ENCODE data around the gene KPNA1.

The KPNA1 gene

GRCh38 chr3:122481390-122481789 lies 33.3 kb downstream of the KPNA1 start:
- DNase-seq = no peak
- Histone ChIP-seq H3K27me3 (no peaks in the 10 kb centered on the region), H3K4me1 (no peaks in the 10 kb centered on the region), H3K4me3 (ENCODE audit: low read depth, low read length) (no peak overlapping the region), H3K9me3 (no peaks in the 10 kb centered on the region), H3K36me3 (no peaks in the 10 kb centered on the region)
- no peak for TF ChIP-seq CTCF (IDR thresholded peaks at IDR 0.05; ENCODE audit: low read depth, low read length)

- H3K9me3 ChIP-seq = no peaks in the 10 kb centered on the region
- no peaks in the 10 kb centered on the region for H3K27me3 ChIP-seq
- DNase-seq = no peak
- no peak overlapping the region for H3K4me3 ChIP-seq (ENCODE audit: low read depth, low read length)
- no peaks in the 10 kb centered on the region for H3K4me1 ChIP-seq
- no peaks in the 10 kb centered on the region for H3K36me3 ChIP-seq
- TF ChIP-seq CTCF (IDR thresholded peaks at IDR 0.05; ENCODE audit: low read depth, low read length) = no peak
Observed at GRCh38 chr3:122476532-122476931, 38.2 kb downstream of the KPNA1 start.

- DNase-seq = no peak
- TF ChIP-seq CTCF (IDR thresholded peaks at IDR 0.05; ENCODE audit: low read depth, low read length) = no peak
Observed at GRCh38 chr3:122475316-122475715, 39.4 kb downstream of the KPNA1 start.

GRCh38 chr3:122469659-122470058 lies 45.1 kb downstream of the KPNA1 start:
- Histone ChIP-seq H3K4me3 (ENCODE audit: low read depth, low read length) (no peak overlapping the region), H3K27me3 (no peaks in the 10 kb centered on the region), H3K36me3 (peaks cover 21% of the 10 kb centered on the region), H3K9me3 (no peaks in the 10 kb centered on the region), H3K4me1 (no peaks in the 10 kb centered on the region)
- DNase-seq = no peak
- no peak for TF ChIP-seq CTCF (IDR thresholded peaks at IDR 0.05; ENCODE audit: low read depth, low read length)

More at GRCh38 chr3:122475316-122475715, 39.4 kb downstream of the KPNA1 start:
- H3K4me3 ChIP-seq (ENCODE audit: low read depth, low read length) = no peak overlapping the region
- H3K9me3 ChIP-seq = no peaks in the 10 kb centered on the region
- no peaks in the 10 kb centered on the region for H3K4me1 ChIP-seq
- H3K27me3 ChIP-seq = no peaks in the 10 kb centered on the region
- H3K36me3 ChIP-seq = no peaks in the 10 kb centered on the region

GRCh38 chr3:122468896-122469533 lies 45.7 kb downstream of the KPNA1 start:
- Histone ChIP-seq H3K9me3 (no peaks in the 10 kb centered on the region), H3K27me3 (no peaks in the 10 kb centered on the region), H3K4me3 (ENCODE audit: low read depth, low read length) (no peak overlapping the region), H3K4me1 (no peaks in the 10 kb centered on the region), H3K36me3 (peaks cover 24% of the 10 kb centered on the region)
- TF ChIP-seq CTCF (IDR thresholded peaks at IDR 0.05; ENCODE audit: low read depth, low read length) = no peak
- DNase-seq = no peak

GRCh38 chr3:122466701-122467240 lies 48.0 kb downstream of the KPNA1 start:
- Histone ChIP-seq H3K27me3 (no peaks in the 10 kb centered on the region), H3K36me3 (peaks cover 35% of the 10 kb centered on the region), H3K9me3 (no peaks in the 10 kb centered on the region), H3K4me1 (no peaks in the 10 kb centered on the region), H3K4me3 (ENCODE audit: low read depth, low read length) (no peak overlapping the region)
- DNase-seq = no peak
- no peak for TF ChIP-seq CTCF (IDR thresholded peaks at IDR 0.05; ENCODE audit: low read depth, low read length)

Data from BE2C (cell line).